Measurements from ENCODE around the gene APRT.
"Not testable (repeated sequence)": the region's sequence is repeated elsewhere in the genome, so short reads cannot be mapped to it uniquely, and the experiment has no call there.

The APRT gene

GRCh38 chr16:88841521-88842307 is 30.0 kb upstream of the APRT start:
- DNase-seq (ENCODE audit: low spot score): no peak

GRCh38 chr16:88840600-88841215 is 29.0 kb upstream of the APRT start:
- no peak for DNase-seq (ENCODE audit: low spot score)

GRCh38 chr16:88839745-88840599 is 28.2 kb upstream of the APRT start:
- no peak for DNase-seq (ENCODE audit: low spot score)

GRCh38 chr16:88839026-88839529 is 27.4 kb upstream of the APRT start:
- no peak for DNase-seq (ENCODE audit: low spot score)

GRCh38 chr16:88838566-88838965 is 26.8 kb upstream of the APRT start:
- no peak for DNase-seq (ENCODE audit: low spot score)

GRCh38 chr16:88837806-88838205 is 26.1 kb upstream of the APRT start:
- no peak for DNase-seq (ENCODE audit: low spot score)

GRCh38 chr16:88836791-88837190 is 25.1 kb upstream of the APRT start:
- no peak for DNase-seq (ENCODE audit: low spot score)

GRCh38 chr16:88835818-88836217 is 24.1 kb upstream of the APRT start:
- no peak for DNase-seq (ENCODE audit: low spot score)

GRCh38 chr16:88835383-88835782 is 23.7 kb upstream of the APRT start:
- no peak for DNase-seq (ENCODE audit: low spot score)

GRCh38 chr16:88834670-88835069 is 22.9 kb upstream of the APRT start:
- DNase-seq (ENCODE audit: low spot score): no peak

- DNase-seq (ENCODE audit: low spot score): no peak
Measured at GRCh38 chr16:88833086-88833485, 21.4 kb upstream of the APRT start.

- DNase-seq (ENCODE audit: low spot score): no peak
Measured at GRCh38 chr16:88831838-88832237, 20.1 kb upstream of the APRT start.

- no peak for DNase-seq (ENCODE audit: low spot score)
Measured at GRCh38 chr16:88830783-88831182, 19.1 kb upstream of the APRT start.

GRCh38 chr16:88830258-88830657 is 18.5 kb upstream of the APRT start:
- no peak for DNase-seq (ENCODE audit: low spot score)

- DNase-seq (ENCODE audit: low spot score): no peak
Measured at GRCh38 chr16:88828711-88829110, 17.0 kb upstream of the APRT start.

GRCh38 chr16:88827727-88828126 is 16.0 kb upstream of the APRT start:
- no peak for DNase-seq (ENCODE audit: low spot score)

GRCh38 chr16:88826070-88826840 is 14.5 kb upstream of the APRT start:
- no peak for DNase-seq (ENCODE audit: low spot score)

- DNase-seq (ENCODE audit: low spot score): no peak
Measured at GRCh38 chr16:88825146-88825545, 13.4 kb upstream of the APRT start.

- DNase-seq (ENCODE audit: low spot score): no peak
Measured at GRCh38 chr16:88824256-88825077, 12.7 kb upstream of the APRT start.

GRCh38 chr16:88823646-88824045 is 11.9 kb upstream of the APRT start:
- DNase-seq (ENCODE audit: low spot score): not testable (repeated sequence)
